OCI-LY7 (cell line): ENCODE results near the gene MEF2D. TPM values are rescaled to one million over a fixed set of nuclear protein-coding genes. Genes with fewer than 3 reads are reported as not detected.

Experiments
- BruUV-seq: library from RNA; stranded (reverse); fragments of 400-500 nt; replicated peaks from 2 replicates; lab custom pipeline; 2021; lab: Mats Ljungman, UMichigan
- CTCF ChIA-PET: fragments of 300-600 bp; sonication (Branson Sonifier 250); formaldehyde crosslinking; loops from one replicate; lab custom pipeline; 2022; ENCODE audit warnings: antibody characterized with exemption; ENCODE audit not compliant: unreplicated experiment; lab: Charles Lee
- POLR2A ChIA-PET: fragments of 300-600 bp; sonication (Branson Sonifier 250); formaldehyde crosslinking; loops from one replicate; lab custom pipeline; 2022; ENCODE audit warnings: antibody characterized with exemption; lab: Charles Lee
- DNase-seq: peaks from one replicate; pipeline ENCODE4 v3.0.0-alpha.2; 2015; ENCODE audit warnings: low spot score
- H2AFZ ChIP-seq: fragments of 200-600 bp; sonication (generic), shearing (Covaris generic); 2 replicates; pipeline ENCODE4 v1.6.1; 2014; ENCODE audit warnings: mild to moderate bottlenecking, antibody characterized with exemption, low read length, moderate library complexity
- H3K27ac ChIP-seq: fragments of 200-600 bp; sonication (generic); 2 replicates; pipeline ENCODE4 v1.5.1; 2014; ENCODE audit warnings: mixed run types, low read depth, mild to moderate bottlenecking, moderate library complexity, low read length, inconsistent platforms; ENCODE audit not compliant: poor library complexity, severe bottlenecking
- H3K36me3 ChIP-seq: fragments of 200-600 bp; sonication (generic); 2 replicates; pipeline ENCODE4 v1.6.1; 2014; ENCODE audit warnings: mild to moderate bottlenecking, antibody characterized with exemption, low read length, moderate library complexity, mixed read lengths; ENCODE audit not compliant: insufficient read depth
- H3K4me1 ChIP-seq: fragments of 200-600 bp; sonication (generic); 2 replicates; pipeline ENCODE4 v1.5.1; 2014; ENCODE audit warnings: mild to moderate bottlenecking, low read length; ENCODE audit not compliant: insufficient read depth, poor library complexity, severe bottlenecking
- H3K4me2 ChIP-seq: fragments of 200-600 bp; sonication (generic); 2 replicates; pipeline ENCODE4 v1.6.1; 2014; ENCODE audit warnings: mild to moderate bottlenecking, low read length
- H3K4me3 ChIP-seq: fragments of 200-600 bp; sonication (generic); 2 replicates; pipeline ENCODE4 v1.5.1; 2014; ENCODE audit warnings: mild to moderate bottlenecking, low read depth, low read length; ENCODE audit not compliant: poor library complexity, severe bottlenecking
- H3K79me2 ChIP-seq: fragments of 200-600 bp; sonication (generic); 2 replicates; pipeline ENCODE4 v1.6.1; 2016; ENCODE audit warnings: low read depth, mild to moderate bottlenecking, low read length, moderate library complexity, mixed read lengths; ENCODE audit not compliant: insufficient read depth
- H3K9me2 ChIP-seq: fragments of 200-600 bp; sonication (generic); 2 replicates; pipeline ENCODE4 v1.6.1; 2016; ENCODE audit warnings: mild to moderate bottlenecking, low read length, mixed read lengths; ENCODE audit not compliant: insufficient read depth
- H3K9me3 ChIP-seq: fragments of 200-600 bp; sonication (generic); 2 replicates; pipeline ENCODE4 v1.6.1; 2014; ENCODE audit warnings: mild to moderate bottlenecking, mixed run types, low read length, mixed read lengths
- H4K20me1 ChIP-seq: fragments of 200-600 bp; sonication (generic); 2 replicates; pipeline ENCODE4 v1.6.1; 2014; ENCODE audit warnings: mild to moderate bottlenecking, antibody characterized with exemption, low read length, moderate library complexity, mixed read lengths; ENCODE audit not compliant: insufficient read depth
- EZH2phosphoT487 ChIP-seq: fragments of 200-600 bp; sonication (generic); IDR thresholded peaks from 2 replicates; pipeline ENCODE4 v1.6.1; 2018; ENCODE audit warnings: low read depth, borderline replicate concordance, mild to moderate bottlenecking, mixed run types, antibody characterized with exemption, low read length, moderate library complexity, mixed read lengths
- intact Hi-C: fragments of 100-400 bp; cut with micrococcal nuclease; formaldehyde crosslinking; loops from one replicate; pipeline ENCODE4 v1.10.0; 2022; ENCODE audit not compliant: unreplicated experiment
- total RNA-seq, 2 experiments: library from RNA; depleted of rRNA in 1 of 2; stranded (reverse); fragments of >200 nt in 1 of 2; shearing (Covaris generic) in 1 of 2; gene quantifications; 2 replicates each; pipeline ENCODE4 v1.2.3, GENCODE V29; 2014 to 2022
- TF ChIP-seq, protein P1 (sequence below): fragments of 200-600 bp; sonication (generic); conservative IDR thresholded peaks from 2 replicates; pipeline ENCODE4 v1.5.1; 2014; ENCODE audit warnings: mild to moderate bottlenecking, antibody characterized with exemption, low read length, moderate library complexity, mixed read lengths

Gene MEF2D
- total RNA-seq, 2 experiments from 2014 or later: 42.7 to 92.3 TPM

DNA sequence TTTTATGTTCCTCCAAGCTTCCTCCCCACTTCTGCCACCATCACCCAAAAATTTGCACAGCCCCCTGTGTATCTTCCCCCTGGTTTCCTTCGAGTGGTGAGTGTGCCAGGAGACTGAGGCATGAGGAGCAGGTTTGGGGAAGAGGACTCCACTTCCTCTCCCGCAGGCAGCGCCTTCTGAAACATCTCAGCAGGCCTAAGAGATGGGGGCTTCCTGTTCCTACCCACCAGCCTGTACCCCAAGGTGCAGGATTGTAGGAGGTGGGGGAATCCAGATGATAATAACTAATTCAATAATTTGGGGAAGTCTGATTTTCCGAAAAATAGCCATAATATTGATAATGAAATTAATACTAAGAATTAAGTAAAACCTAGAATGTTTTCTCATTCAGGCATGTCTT is 69.2 kb downstream of the MEF2D start:
- no peaks in the 10 kb centered on the region for H3K4me1 ChIP-seq
- H4K20me1 ChIP-seq: no peaks in the 10 kb centered on the region
- no peak for DNase-seq
- TF ChIP-seq, protein P1, sequence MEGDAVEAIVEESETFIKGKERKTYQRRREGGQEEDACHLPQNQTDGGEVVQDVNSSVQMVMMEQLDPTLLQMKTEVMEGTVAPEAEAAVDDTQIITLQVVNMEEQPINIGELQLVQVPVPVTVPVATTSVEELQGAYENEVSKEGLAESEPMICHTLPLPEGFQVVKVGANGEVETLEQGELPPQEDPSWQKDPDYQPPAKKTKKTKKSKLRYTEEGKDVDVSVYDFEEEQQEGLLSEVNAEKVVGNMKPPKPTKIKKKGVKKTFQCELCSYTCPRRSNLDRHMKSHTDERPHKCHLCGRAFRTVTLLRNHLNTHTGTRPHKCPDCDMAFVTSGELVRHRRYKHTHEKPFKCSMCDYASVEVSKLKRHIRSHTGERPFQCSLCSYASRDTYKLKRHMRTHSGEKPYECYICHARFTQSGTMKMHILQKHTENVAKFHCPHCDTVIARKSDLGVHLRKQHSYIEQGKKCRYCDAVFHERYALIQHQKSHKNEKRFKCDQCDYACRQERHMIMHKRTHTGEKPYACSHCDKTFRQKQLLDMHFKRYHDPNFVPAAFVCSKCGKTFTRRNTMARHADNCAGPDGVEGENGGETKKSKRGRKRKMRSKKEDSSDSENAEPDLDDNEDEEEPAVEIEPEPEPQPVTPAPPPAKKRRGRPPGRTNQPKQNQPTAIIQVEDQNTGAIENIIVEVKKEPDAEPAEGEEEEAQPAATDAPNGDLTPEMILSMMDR: no peak
- no peaks in the 10 kb centered on the region for H3K9me3 ChIP-seq
- no peak overlapping the region for H2AFZ ChIP-seq
- CTCF ChIA-PET: no interaction called here
- H3K36me3 ChIP-seq: no peaks in the 10 kb centered on the region
- H3K4me2 ChIP-seq: no peak overlapping the region
- intact Hi-C loops: no loop called here
- POLR2A ChIA-PET: interaction anchor here (0.6 kb wide), 1 partner anchor 134 kb away, joined by 7 read pairs; no protein-coding TSS in a partner anchor
- H3K27ac ChIP-seq: no peak overlapping the region
- no peak overlapping the region for H3K4me3 ChIP-seq
- no TSS peak for BruUV-seq
- no peaks in the 10 kb centered on the region for H3K79me2 ChIP-seq
- H3K9me2 ChIP-seq: no peaks in the 10 kb centered on the region

DNA sequence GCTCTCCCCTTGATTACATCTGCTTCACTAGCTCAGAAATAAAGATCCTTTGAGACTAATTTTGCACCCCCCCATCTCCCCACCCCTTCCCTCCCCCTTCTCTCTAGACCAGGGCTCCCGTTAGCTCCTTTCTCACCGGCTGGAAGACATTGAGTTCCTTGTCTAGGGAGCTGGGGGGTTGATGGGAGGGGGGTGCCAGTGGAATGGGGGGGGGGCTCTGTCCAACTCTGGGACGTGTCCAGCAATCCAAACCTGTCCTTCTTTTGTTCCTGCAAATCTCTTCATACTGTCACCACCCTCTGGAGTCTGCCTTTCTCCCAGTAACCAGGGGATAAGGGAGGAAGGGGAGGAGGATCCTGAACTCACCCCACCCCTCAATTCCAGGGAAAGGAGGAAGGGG is 69.7 kb downstream of the MEF2D start:
- TF ChIP-seq EZH2phosphoT487: no peak
- TF ChIP-seq, protein P1: no peak
- ChIA-PET POLR2A (interaction anchor here (0.6 to 0.8 kb wide), 3 partner anchors 63 to 183 kb away, joined by 3 to 7 read pairs (median 6); no protein-coding TSS in a partner anchor), CTCF (no interaction called here)
- Histone ChIP-seq H3K9me3 (no peaks in the 10 kb centered on the region), H3K36me3 (no peaks in the 10 kb centered on the region), H2AFZ (no peak overlapping the region), H3K4me1 (no peaks in the 10 kb centered on the region), H3K4me2 (no peak overlapping the region), H4K20me1 (no peaks in the 10 kb centered on the region), H3K4me3 (no peak overlapping the region), H3K79me2 (no peaks in the 10 kb centered on the region), H3K27ac (no peak overlapping the region), H3K9me2 (no peaks in the 10 kb centered on the region)
- intact Hi-C loops: no loop called here
- BruUV-seq: no TSS peak
- DNase-seq: no peak

DNA sequence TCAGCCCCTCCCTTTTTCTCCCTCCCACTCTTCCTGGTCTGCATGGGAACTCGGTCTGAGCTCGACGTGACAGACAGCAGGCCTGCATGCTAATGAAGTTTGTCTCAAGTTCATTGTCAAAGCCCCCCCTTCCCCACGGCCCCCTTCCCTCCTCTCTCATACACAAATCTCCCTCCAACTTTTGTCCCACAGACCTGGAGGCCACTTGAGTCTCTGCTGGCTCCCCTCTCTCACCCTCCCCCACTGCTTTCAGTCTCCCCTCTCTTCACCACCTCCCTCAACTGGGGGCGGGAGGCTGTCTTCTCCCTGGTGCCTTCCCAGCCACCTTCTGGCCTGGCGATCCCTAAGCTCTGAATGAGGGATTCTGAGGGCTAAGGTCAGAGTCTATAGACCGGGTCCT is 70.3 kb downstream of the MEF2D start:
- no peaks in the 10 kb centered on the region for H3K9me2 ChIP-seq
- no peak for TF ChIP-seq EZH2phosphoT487
- TF ChIP-seq, protein P1: no peak
- no peaks in the 10 kb centered on the region for H3K4me1 ChIP-seq
- H3K4me2 ChIP-seq: no peak overlapping the region
- no peaks in the 10 kb centered on the region for H4K20me1 ChIP-seq
- no peak overlapping the region for H3K4me3 ChIP-seq
- H3K79me2 ChIP-seq: no peaks in the 10 kb centered on the region
- CTCF ChIA-PET: no interaction called here
- H3K9me3 ChIP-seq: no peaks in the 10 kb centered on the region
- POLR2A ChIA-PET: interaction anchor here (0.6 to 0.8 kb wide), 2 partner anchors 62 to 183 kb away, joined by 3 to 6 read pairs; no protein-coding TSS in a partner anchor
- no peak for DNase-seq
- no peak overlapping the region for H3K27ac ChIP-seq
- no TSS peak for BruUV-seq
- H3K36me3 ChIP-seq: no peaks in the 10 kb centered on the region
- no peak overlapping the region for H2AFZ ChIP-seq
- intact Hi-C loops: no loop called here
